Spleen (tissue), 7 donors: Measurements from ENCODE around the gene UST.

Experiments used
- CTCF ChIP-seq, 11 experiments: fragments of 200-600 bp in 7 of 11; fragments of 450-650 bp in 4 of 11; sonication (generic) in 4 of 11; IDR thresholded peaks in 8 of 11; conservative IDR thresholded peaks in 3 of 11; 1 replicate in 7 of 11; 2 replicates in 4 of 11; pipeline versions ENCODE4 v1.4.0 to v1.8.0; 2016 to 2021; ENCODE audit warnings: antibody characterized with exemption in 11 of 11, inconsistent platforms in 4 of 11, mild to moderate bottlenecking in 1 of 11
- POLR2A ChIP-seq, 3 donors: fragments of 450-650 bp; IDR thresholded peaks; one replicate each; pipeline ENCODE4 v1.5.1; 2017; ENCODE audit warnings: antibody characterized with exemption in 3 of 3, mild to moderate bottlenecking in 1 of 3
- donor health status: DM: no; HTN: no; CAD: no; lungs with moderate emphysema.
- donor health status: DM: no; HTN: no; CAD: no.
- donor health status: DM: no; HTN: no; CAD: no.

GRCh38 chr6:148989585-148989984, 242.8 kb downstream of the UST start:
- TF ChIP-seq CTCF (IDR thresholded peaks at IDR 0.05 in 8 of 11, conservative IDR thresholded peaks at IDR 0.05 in 3 of 11) (no peak), POLR2A (IDR thresholded peaks at IDR 0.05) (no peak)
